ENCODE measurements around the gene CHRDL2. TPM values are rescaled to one million over a fixed set of nuclear protein-coding genes. Genes with fewer than 3 reads are reported as not detected.

The CHRDL2 gene
- total and polyA plus RNA-seq, 3 donors from 2014 or later = 3.5 to 12.0 (median 5.3) TPM

DNA sequence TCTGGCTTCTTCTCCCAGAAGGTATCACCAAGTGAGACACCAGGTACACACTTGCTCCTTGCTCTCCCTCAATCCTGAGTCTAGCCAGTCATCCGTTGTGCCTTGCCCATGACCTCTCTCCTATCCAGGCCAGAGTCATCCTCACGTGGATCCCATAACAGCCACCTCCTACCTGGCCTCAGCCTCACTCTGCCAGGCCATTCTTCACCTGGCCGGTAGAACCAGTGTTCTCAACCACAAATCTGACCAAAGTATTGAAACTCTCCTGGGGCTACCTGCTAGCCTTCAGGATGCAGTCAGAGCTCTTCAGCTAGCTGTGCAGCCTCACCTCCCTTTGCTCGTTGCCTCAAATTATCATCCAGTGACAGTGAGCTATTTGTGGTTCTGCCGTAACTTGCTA lies 37.7 kb downstream of the CHRDL2 start:
- Histone ChIP-seq H3K36me3 (ENCODE audit: low read depth, missing control alignments) (no peaks in the 10 kb centered on the region), H3K9me3 (no peaks in the 10 kb centered on the region), H3K27me3 (no peaks in the 10 kb centered on the region), H3K4me3 (no peak overlapping the region), H3K4me1 (peaks cover 8% of the 10 kb centered on the region), H3K27ac (no peak overlapping the region)
- 85 to 99% methylated on average over 5 of the region's 5 CpGs for WGBS, 2 donors
- no peak for TF ChIP-seq POLR2A (IDR thresholded peaks at IDR 0.05)
- TF ChIP-seq, protein P1, sequence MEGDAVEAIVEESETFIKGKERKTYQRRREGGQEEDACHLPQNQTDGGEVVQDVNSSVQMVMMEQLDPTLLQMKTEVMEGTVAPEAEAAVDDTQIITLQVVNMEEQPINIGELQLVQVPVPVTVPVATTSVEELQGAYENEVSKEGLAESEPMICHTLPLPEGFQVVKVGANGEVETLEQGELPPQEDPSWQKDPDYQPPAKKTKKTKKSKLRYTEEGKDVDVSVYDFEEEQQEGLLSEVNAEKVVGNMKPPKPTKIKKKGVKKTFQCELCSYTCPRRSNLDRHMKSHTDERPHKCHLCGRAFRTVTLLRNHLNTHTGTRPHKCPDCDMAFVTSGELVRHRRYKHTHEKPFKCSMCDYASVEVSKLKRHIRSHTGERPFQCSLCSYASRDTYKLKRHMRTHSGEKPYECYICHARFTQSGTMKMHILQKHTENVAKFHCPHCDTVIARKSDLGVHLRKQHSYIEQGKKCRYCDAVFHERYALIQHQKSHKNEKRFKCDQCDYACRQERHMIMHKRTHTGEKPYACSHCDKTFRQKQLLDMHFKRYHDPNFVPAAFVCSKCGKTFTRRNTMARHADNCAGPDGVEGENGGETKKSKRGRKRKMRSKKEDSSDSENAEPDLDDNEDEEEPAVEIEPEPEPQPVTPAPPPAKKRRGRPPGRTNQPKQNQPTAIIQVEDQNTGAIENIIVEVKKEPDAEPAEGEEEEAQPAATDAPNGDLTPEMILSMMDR (IDR thresholded peaks at IDR 0.05) = no peak
- intact Hi-C loops (cut with DNase I; ENCODE audit: low total_unique reads) = no loop called here
- DNase-seq = no peak

DNA sequence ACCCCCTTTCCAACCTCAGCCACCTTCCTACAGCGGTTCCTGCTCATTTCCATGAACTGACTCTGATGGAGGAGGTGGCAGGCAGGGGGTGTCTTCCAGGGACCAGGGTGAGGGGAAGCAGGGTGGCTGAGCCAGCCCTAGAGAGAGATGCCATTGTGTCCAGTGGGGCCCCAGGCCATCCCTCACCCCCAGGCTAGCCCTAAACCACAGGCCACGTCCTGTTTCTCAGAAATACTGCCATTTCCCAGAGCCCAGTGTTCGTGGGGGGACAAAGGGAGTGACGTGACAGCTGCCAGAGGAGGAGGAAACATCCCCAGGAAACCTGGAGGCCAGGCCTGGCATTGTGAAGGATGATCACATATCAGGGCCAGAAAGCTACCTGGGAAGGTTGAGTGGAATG lies 39.5 kb downstream of the CHRDL2 start:
- no peak overlapping the region for H3K4me3 ChIP-seq
- intact Hi-C loops (cut with DNase I; ENCODE audit: low total_unique reads) = no loop called here
- peaks cover 5% of the 10 kb centered on the region for H3K4me1 ChIP-seq
- 73 to 80% methylated on average over 2 to 4 of the region's 4 CpGs for WGBS, 2 donors
- no peak for TF ChIP-seq POLR2A (IDR thresholded peaks at IDR 0.05)
- TF ChIP-seq, protein P1 (IDR thresholded peaks at IDR 0.05) = no peak
- H3K9me3 ChIP-seq = no peaks in the 10 kb centered on the region
- DNase-seq = no peak
- no peaks in the 10 kb centered on the region for H3K27me3 ChIP-seq
- H3K36me3 ChIP-seq (ENCODE audit: low read depth, missing control alignments) = no peaks in the 10 kb centered on the region
- H3K27ac ChIP-seq = no peak overlapping the region

DNA sequence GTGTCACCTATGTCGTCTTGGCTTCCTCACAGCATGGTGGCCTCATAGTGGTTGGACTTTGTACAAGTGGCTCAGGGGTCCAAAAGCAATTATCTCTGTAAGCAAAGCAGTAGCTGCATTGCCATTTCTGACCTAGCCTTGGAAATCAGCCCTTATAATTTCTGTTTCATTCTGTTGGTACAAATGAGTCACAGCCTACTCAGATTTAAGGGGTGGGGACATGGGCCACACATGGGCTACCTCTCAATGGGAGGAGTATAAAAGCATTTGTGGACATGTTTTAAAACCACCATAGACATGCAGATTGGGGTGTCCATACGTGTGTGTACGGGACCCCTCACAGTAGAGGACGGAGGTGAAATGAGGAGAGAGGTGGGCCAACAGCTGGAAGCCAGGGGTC lies 41.6 kb downstream of the CHRDL2 start:
- TF ChIP-seq, protein P1 (IDR thresholded peaks at IDR 0.05) = no peak
- TF ChIP-seq POLR2A (IDR thresholded peaks at IDR 0.05) = no peak
- Histone ChIP-seq H3K27me3 (no peaks in the 10 kb centered on the region), H3K4me3 (no peak overlapping the region), H3K36me3 (ENCODE audit: low read depth, missing control alignments) (no peaks in the 10 kb centered on the region), H3K4me1 (no peaks in the 10 kb centered on the region), H3K9me3 (no peaks in the 10 kb centered on the region), H3K27ac (no peak overlapping the region)
- WGBS, 2 donors = 90 to 93% methylated on average over 3 to 4 of the region's 4 CpGs
- no peak for DNase-seq
- intact Hi-C loops (cut with DNase I; ENCODE audit: low total_unique reads) = no loop called here

DNA sequence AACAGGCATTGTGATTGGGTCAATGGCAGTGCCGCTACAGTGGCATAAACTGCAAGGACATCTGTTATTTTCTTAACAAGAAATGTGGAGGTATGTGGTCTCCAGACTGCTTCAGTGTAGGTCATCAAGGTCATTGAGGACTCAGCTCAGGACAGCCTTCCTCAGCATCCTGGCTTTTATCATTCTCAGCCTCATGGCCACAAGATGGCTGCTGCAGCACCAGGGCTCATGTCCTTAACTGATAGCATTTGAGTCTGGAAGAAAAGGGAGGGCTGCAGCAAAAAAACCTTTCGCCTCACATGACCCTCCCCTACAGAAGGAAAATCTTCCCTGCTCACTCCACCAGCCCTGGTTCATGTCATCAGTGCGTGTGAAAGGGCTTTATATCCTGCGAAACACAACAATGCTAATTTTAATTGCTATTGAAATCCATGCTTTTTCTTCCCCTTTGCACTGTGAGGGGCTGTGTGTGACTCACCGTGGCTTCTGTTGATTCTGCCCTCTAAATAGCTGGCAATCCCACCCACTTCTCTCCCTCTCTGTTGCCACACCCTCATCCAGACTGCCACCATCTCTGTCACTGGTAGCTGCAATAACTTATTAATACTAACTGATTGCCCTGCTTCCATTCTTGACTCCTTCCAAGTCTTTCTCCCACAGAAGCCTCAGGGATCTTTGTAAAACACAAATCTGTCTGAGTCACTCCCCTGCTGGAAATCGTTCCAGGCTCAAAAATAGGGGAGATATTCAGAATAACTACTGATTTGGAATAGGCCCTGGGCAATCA lies 43.8 kb downstream of the CHRDL2 start:
- DNase-seq = no peak
- Histone ChIP-seq H3K27ac (no peak overlapping the region), H3K4me1 (no peaks in the 10 kb centered on the region), H3K9me3 (no peaks in the 10 kb centered on the region), H3K4me3 (no peak overlapping the region), H3K36me3 (ENCODE audit: low read depth, missing control alignments) (no peaks in the 10 kb centered on the region), H3K27me3 (no peaks in the 10 kb centered on the region)
- 79 to 90% methylated on average over 6 of the region's 6 CpGs for WGBS, 2 donors
- intact Hi-C loops (cut with DNase I; ENCODE audit: low total_unique reads) = no loop called here
- TF ChIP-seq POLR2A (IDR thresholded peaks at IDR 0.05) = no peak
- TF ChIP-seq, protein P1 (IDR thresholded peaks at IDR 0.05) = no peak

DNA sequence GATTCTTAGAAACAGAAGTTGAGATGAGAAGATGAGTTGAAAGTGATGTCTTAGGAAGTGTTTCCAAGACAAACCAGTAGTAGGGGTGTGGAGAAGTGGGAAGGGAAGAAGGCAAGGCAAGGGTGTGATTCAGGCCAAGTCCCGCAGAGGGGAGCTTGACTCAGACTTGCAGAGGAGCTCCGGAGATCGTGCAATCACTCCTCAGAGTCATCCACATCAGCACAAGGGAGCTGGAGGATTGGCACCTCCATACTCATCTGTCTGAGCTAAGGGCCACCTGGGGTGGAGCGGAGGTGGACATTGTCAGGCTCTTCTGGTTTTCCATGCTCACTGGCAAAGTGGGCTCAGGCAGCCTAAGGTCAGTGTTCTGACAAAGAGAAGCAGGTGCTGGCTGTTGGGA lies 44.4 kb downstream of the CHRDL2 start:
- no peak overlapping the region for H3K27ac ChIP-seq

More for the DNA sequence above, 44.4 kb downstream of the CHRDL2 start:
- TF ChIP-seq, protein P1 (IDR thresholded peaks at IDR 0.05) = no peak
- no peak for TF ChIP-seq POLR2A (IDR thresholded peaks at IDR 0.05)
- Histone ChIP-seq H3K36me3 (ENCODE audit: low read depth, missing control alignments) (no peaks in the 10 kb centered on the region), H3K9me3 (no peaks in the 10 kb centered on the region), H3K27me3 (no peaks in the 10 kb centered on the region), H3K4me3 (no peak overlapping the region), H3K4me1 (peaks cover 3% of the 10 kb centered on the region)
- no peak for DNase-seq
- intact Hi-C loops (cut with DNase I; ENCODE audit: low total_unique reads) = no loop called here
- WGBS, 2 donors = 87 to 90% methylated on average over 2 to 4 of the region's 4 CpGs

Data from testis (tissue), 3 donors.